Neural progenitor cell (in vitro differentiated cells): ENCODE measurements around the gene TMUB1. TPM values are rescaled to one million over a fixed set of nuclear protein-coding genes. Genes with fewer than 3 reads are reported as not detected.
A peak's percentile ranks its signal among the peaks of the same experiment; 100 is the strongest.

ENCODE experiments used
- DNase-seq: peaks from one replicate; pipeline ENCODE4 v3.0.0-alpha.2; 2016; ENCODE audit warnings: low spot score
- H2AFZ ChIP-seq: fragments of 200-600 bp; sonication (generic); replicated peaks from 2 replicates; pipeline ENCODE4 v1.6.1; 2016; ENCODE audit warnings: antibody characterized with exemption
- H3F3A ChIP-seq: fragments of 200-600 bp; sonication (generic); 2 replicates; pipeline ENCODE4 v1.6.1; 2016; ENCODE audit warnings: antibody characterized with exemption, low read depth
- H3K27ac ChIP-seq: fragments of 200-600 bp; sonication (generic); 2 replicates; pipeline ENCODE4 v1.5.1; 2016; ENCODE audit warnings: mild to moderate bottlenecking
- H3K27me3 ChIP-seq: fragments of 200-600 bp; sonication (generic); 2 replicates; pipeline ENCODE4 v1.6.1; 2016; ENCODE audit warnings: mild to moderate bottlenecking, moderate library complexity
- H3K36me3 ChIP-seq: fragments of 200-600 bp; sonication (generic); 2 replicates; pipeline ENCODE4 v1.5.1; 2016
- H3K4me1 ChIP-seq: fragments of 200-600 bp; sonication (generic); 2 replicates; pipeline ENCODE4 v1.6.1; 2016; ENCODE audit warnings: mixed run types
- H3K4me2 ChIP-seq: fragments of 200-600 bp; sonication (generic); 2 replicates; pipeline ENCODE4 v1.6.1; 2016
- H3K4me3 ChIP-seq: fragments of 200-600 bp; sonication (generic); 2 replicates; pipeline ENCODE4 v1.5.1; 2016
- H3K79me2 ChIP-seq: fragments of 200-600 bp; sonication (generic); 2 replicates; pipeline ENCODE4 v1.6.1; 2016; ENCODE audit warnings: low read depth
- H3K9ac ChIP-seq: fragments of 200-600 bp; sonication (generic); 2 replicates; pipeline ENCODE4 v1.6.1; 2016
- H3K9me3 ChIP-seq: fragments of 200-600 bp; sonication (generic); 2 replicates; pipeline ENCODE4 v1.5.1; 2016; ENCODE audit warnings: low read depth
- H4K20me1 ChIP-seq: fragments of 200-600 bp; sonication (generic); 2 replicates; pipeline ENCODE4 v1.6.1; 2016; ENCODE audit warnings: low read depth
- H3K27ac Mint-ChIP-seq: 3 replicates; pipeline ENCODE4 v1.8.0; 2021; ENCODE audit warnings: mixed read lengths
- H3K27me3 Mint-ChIP-seq: 2 replicates; pipeline ENCODE4 v1.8.0; 2022; ENCODE audit warnings: low read depth, mild to moderate bottlenecking, inconsistent platforms, moderate library complexity, mixed read lengths; ENCODE audit not compliant: insufficient read depth
- H3K36me3 Mint-ChIP-seq: 3 replicates; pipeline ENCODE4 v1.8.0; 2021; ENCODE audit warnings: mixed read lengths
- H3K4me1 Mint-ChIP-seq: 3 replicates; pipeline ENCODE4 v1.8.0; 2021; ENCODE audit warnings: mixed read lengths
- H3K4me3 Mint-ChIP-seq: 3 replicates; pipeline ENCODE4 v1.8.0; 2021; ENCODE audit warnings: mild to moderate bottlenecking, moderate library complexity, mixed read lengths
- H3K9me3 Mint-ChIP-seq: 3 replicates; pipeline ENCODE4 v1.8.0; 2020; ENCODE audit warnings: mixed read lengths
- CTCF ChIP-seq: fragments of 200-600 bp; sonication (generic); IDR thresholded peaks from 2 replicates; pipeline ENCODE4 v1.5.1; 2017; ENCODE audit warnings: antibody characterized with exemption, mild to moderate bottlenecking
- EZH2 ChIP-seq: fragments of 200-600 bp; sonication (generic); IDR thresholded peaks from 2 replicates; pipeline ENCODE4 v1.6.1; 2017; ENCODE audit warnings: antibody characterized with exemption, mild to moderate bottlenecking, moderate library complexity
- EZH2phosphoT487 ChIP-seq: fragments of 200-600 bp; sonication (generic); IDR thresholded peaks from 2 replicates; pipeline ENCODE4 v1.6.1; 2017; ENCODE audit warnings: antibody characterized with exemption
- total RNA-seq: library from RNA; depleted of rRNA; stranded (reverse); fragments of >200 nt; gene quantifications from 2 replicates; pipeline ENCODE4 v1.2.3, GENCODE V29; 2015; ENCODE audit warnings: low replicate concordance

Gene TMUB1
- total RNA-seq, 1 donor from 2014 or later: 6.0 TPM

- H3K36me3 ChIP-seq: no peaks in the 10 kb centered on the region
- H3K27me3 Mint-ChIP-seq: peaks cover 14% of the 10 kb centered on the region
- H3K9me3 Mint-ChIP-seq: no peaks in the 10 kb centered on the region
- peak overlapping the region; percentile 90 for H3K4me3 Mint-ChIP-seq
- TF ChIP-seq EZH2phosphoT487 (no peak), EZH2 (no peak)
- peaks cover 51% of the 10 kb centered on the region for H4K20me1 ChIP-seq
- DNase-seq: no peak
- H3K36me3 Mint-ChIP-seq: no peaks in the 10 kb centered on the region
- H3K27ac ChIP-seq: no peak overlapping the region
- H3K79me2 ChIP-seq: peaks cover 7% of the 10 kb centered on the region
- peaks cover 42% of the 10 kb centered on the region for H3F3A ChIP-seq
- no peak overlapping the region for H2AFZ ChIP-seq
- H3K4me1 ChIP-seq: peaks cover 37% of the 10 kb centered on the region
- peaks cover 34% of the 10 kb centered on the region for H3K4me1 Mint-ChIP-seq
- H3K27me3 ChIP-seq: peaks cover 23% of the 10 kb centered on the region
- H3K4me2 ChIP-seq: peak overlapping the region; percentile 99
- H3K9ac ChIP-seq: no peak overlapping the region
- H3K4me3 ChIP-seq: peak overlapping the region; percentile 41
- H3K27ac Mint-ChIP-seq: no peak overlapping the region
- no peaks in the 10 kb centered on the region for H3K9me3 ChIP-seq
Measured at GRCh38 chr7:151062111-151062398, 21.2 kb downstream of the TMUB1 start.

- peaks cover 29% of the 10 kb centered on the region for H3K27me3 ChIP-seq
- H3K4me3 ChIP-seq: peak overlapping the region; percentile 41
- H3F3A ChIP-seq: peaks cover 42% of the 10 kb centered on the region
- H3K79me2 ChIP-seq: peaks cover 7% of the 10 kb centered on the region
- Mint-ChIP-seq H3K9me3 (no peaks in the 10 kb centered on the region), H3K4me1 (peaks cover 40% of the 10 kb centered on the region), H3K27ac (peak overlapping the region; percentile 44), H3K27me3 (peaks cover 14% of the 10 kb centered on the region), H3K36me3 (no peaks in the 10 kb centered on the region), H3K4me3 (peak overlapping the region; percentile 90)
- no peak overlapping the region for H3K9ac ChIP-seq
- no peak overlapping the region for H3K27ac ChIP-seq
- no peaks in the 10 kb centered on the region for H3K9me3 ChIP-seq
- H2AFZ ChIP-seq: no peak overlapping the region
- H3K4me2 ChIP-seq: peak overlapping the region; percentile 99
- no peak for TF ChIP-seq CTCF
- no peak for TF ChIP-seq EZH2
- no peak for TF ChIP-seq EZH2phosphoT487
- DNase-seq: peak; percentile 15
- peaks cover 52% of the 10 kb centered on the region for H4K20me1 ChIP-seq
- no peaks in the 10 kb centered on the region for H3K36me3 ChIP-seq
- H3K4me1 ChIP-seq: peaks cover 43% of the 10 kb centered on the region
Measured at GRCh38 chr7:151061213-151062110, 21.8 kb downstream of the TMUB1 start.

GRCh38 chr7:151060416-151061212 lies 22.7 kb downstream of the TMUB1 start:
- TF ChIP-seq EZH2phosphoT487: no peak
- no peak for TF ChIP-seq EZH2
- TF ChIP-seq CTCF: peak; percentile 10
- Histone ChIP-seq H3K9ac (no peak overlapping the region), H3K9me3 (no peaks in the 10 kb centered on the region), H3K36me3 (no peaks in the 10 kb centered on the region), H3K4me1 (peaks cover 45% of the 10 kb centered on the region), H3K79me2 (peaks cover 7% of the 10 kb centered on the region), H3K27ac (no peak overlapping the region), H3K4me2 (peak overlapping the region; percentile 99), H3F3A (peaks cover 42% of the 10 kb centered on the region), H3K27me3 (peaks cover 38% of the 10 kb centered on the region), H4K20me1 (peaks cover 58% of the 10 kb centered on the region), H2AFZ (no peak overlapping the region), H3K4me3 (peak overlapping the region; percentile 77)
- H3K27me3 Mint-ChIP-seq: peaks cover 13% of the 10 kb centered on the region
- no peak overlapping the region for H3K27ac Mint-ChIP-seq
- DNase-seq: peak; percentile 88
- H3K4me3 Mint-ChIP-seq: peak overlapping the region; percentile 90
- no peaks in the 10 kb centered on the region for H3K9me3 Mint-ChIP-seq
- peaks cover 46% of the 10 kb centered on the region for H3K4me1 Mint-ChIP-seq
- no peaks in the 10 kb centered on the region for H3K36me3 Mint-ChIP-seq
